ENCODE measurements around the gene SPRR1A. TPM values are rescaled to one million over a fixed set of nuclear protein-coding genes. Genes with fewer than 3 reads are reported as not detected.
"Not testable (repeated sequence)": the region's sequence is repeated elsewhere in the genome, so short reads cannot be mapped to it uniquely, and the experiment has no call there.

The SPRR1A gene
- total RNA-seq, 1 donor from 2014 or later = not detected

DNA sequence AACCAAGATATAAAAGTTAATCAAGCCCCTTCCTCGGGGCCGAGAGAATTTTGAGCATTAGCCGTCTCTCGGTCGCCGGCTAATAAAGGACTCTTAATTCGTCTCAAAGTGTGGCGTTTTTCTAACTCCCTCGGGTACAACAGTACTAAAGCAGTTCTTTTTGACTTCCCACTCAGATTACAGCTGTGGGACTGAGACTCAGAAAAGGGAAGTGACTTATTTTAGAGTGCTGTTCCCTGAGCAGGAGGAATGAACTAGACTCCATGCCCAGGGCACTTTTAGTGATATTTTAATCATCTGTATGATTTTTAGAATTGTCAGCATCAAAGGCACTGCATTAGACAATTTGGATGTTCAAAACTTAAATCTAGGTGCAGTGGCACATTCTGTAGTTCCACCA lies 38.5 kb downstream of the SPRR1A start:
- H3K4me3 Mint-ChIP-seq (ENCODE audit: low read depth); H3K9me3 Mint-ChIP-seq; DNase-seq (ENCODE audit: low spot score); H3K4me1 Mint-ChIP-seq (ENCODE audit: low read depth); intact Hi-C loops (cut with micrococcal nuclease); H3K27me3 Mint-ChIP-seq (ENCODE audit: low read depth); H3K36me3 Mint-ChIP-seq (ENCODE audit: low read depth); H3K27ac Mint-ChIP-seq: not testable (repeated sequence)

DNA sequence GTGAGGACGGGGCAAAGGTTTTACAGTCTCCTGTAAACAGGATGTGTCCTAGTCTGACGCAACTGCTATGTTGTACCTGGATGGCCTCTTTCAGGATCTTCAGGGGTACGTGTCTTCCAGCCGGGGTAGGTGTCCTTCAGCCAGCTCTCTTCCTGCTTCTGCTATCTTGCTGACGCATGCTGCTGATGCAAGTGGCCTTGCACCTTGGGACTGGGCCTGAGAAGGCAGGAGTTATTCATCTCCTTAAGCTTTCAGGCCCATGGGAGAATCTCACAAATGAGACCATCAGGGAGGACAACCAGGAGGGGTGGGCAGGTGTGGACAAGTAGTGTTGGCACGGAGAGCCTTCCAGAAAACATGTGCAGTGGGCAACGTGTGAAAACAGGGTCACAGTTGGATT lies 39.2 kb downstream of the SPRR1A start:
- H3K27ac Mint-ChIP-seq = no peak overlapping the region
- H3K27me3 Mint-ChIP-seq (ENCODE audit: low read depth) = no peaks in the 10 kb centered on the region
- no peak overlapping the region for H3K4me3 Mint-ChIP-seq (ENCODE audit: low read depth)
- no peaks in the 10 kb centered on the region for H3K4me1 Mint-ChIP-seq (ENCODE audit: low read depth)
- no peaks in the 10 kb centered on the region for H3K36me3 Mint-ChIP-seq (ENCODE audit: low read depth)
- no peaks in the 10 kb centered on the region for H3K9me3 Mint-ChIP-seq
- intact Hi-C loops (cut with micrococcal nuclease) = no loop called here
- DNase-seq (ENCODE audit: low spot score) = no peak

DNA sequence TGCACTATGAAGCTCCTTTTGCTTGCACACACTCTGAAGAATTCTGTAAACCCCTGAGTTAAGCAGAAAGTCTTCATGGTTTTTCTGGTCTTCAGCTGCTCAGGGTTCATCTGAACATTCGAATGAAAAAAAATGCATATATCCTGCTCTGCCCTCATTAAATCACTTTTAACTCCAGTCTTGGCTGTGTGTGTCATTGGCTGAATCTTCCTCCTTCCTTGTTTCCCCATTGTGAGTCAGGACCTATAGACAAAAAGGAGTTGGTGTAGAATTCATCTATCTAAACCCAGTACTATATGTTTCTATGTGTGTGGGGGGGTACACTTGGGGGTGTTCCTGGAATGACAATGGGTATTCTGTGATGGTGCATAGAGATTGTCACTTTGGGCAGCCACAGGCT lies 40.5 kb downstream of the SPRR1A start:
- no peaks in the 10 kb centered on the region for H3K36me3 Mint-ChIP-seq (ENCODE audit: low read depth)
- no peak overlapping the region for H3K27ac Mint-ChIP-seq
- no peak for DNase-seq (ENCODE audit: low spot score)
- H3K27me3 Mint-ChIP-seq (ENCODE audit: low read depth) = no peaks in the 10 kb centered on the region
- H3K4me3 Mint-ChIP-seq (ENCODE audit: low read depth) = no peak overlapping the region
- no peaks in the 10 kb centered on the region for H3K9me3 Mint-ChIP-seq
- intact Hi-C loops (cut with micrococcal nuclease) = no loop called here
- no peaks in the 10 kb centered on the region for H3K4me1 Mint-ChIP-seq (ENCODE audit: low read depth)

GRCh38 chr1:153025797-153026196 lies 41.9 kb downstream of the SPRR1A start:
- Mint-ChIP-seq H3K4me3 (ENCODE audit: low read depth) (no peak overlapping the region), H3K27me3 (ENCODE audit: low read depth) (no peaks in the 10 kb centered on the region), H3K27ac (no peak overlapping the region), H3K9me3 (no peaks in the 10 kb centered on the region), H3K36me3 (ENCODE audit: low read depth) (no peaks in the 10 kb centered on the region), H3K4me1 (ENCODE audit: low read depth) (no peaks in the 10 kb centered on the region)
- no peak for DNase-seq (ENCODE audit: low spot score)
- intact Hi-C loops (cut with micrococcal nuclease) = no loop called here

- no peaks in the 10 kb centered on the region for H3K27me3 Mint-ChIP-seq (ENCODE audit: low read depth)
- intact Hi-C loops (cut with micrococcal nuclease) = no loop called here
- DNase-seq (ENCODE audit: low spot score) = no peak
- H3K27ac Mint-ChIP-seq = no peak overlapping the region
- no peaks in the 10 kb centered on the region for H3K36me3 Mint-ChIP-seq (ENCODE audit: low read depth)
- no peaks in the 10 kb centered on the region for H3K9me3 Mint-ChIP-seq
- H3K4me3 Mint-ChIP-seq (ENCODE audit: low read depth) = no peak overlapping the region
- H3K4me1 Mint-ChIP-seq (ENCODE audit: low read depth) = no peaks in the 10 kb centered on the region
Observed at GRCh38 chr1:153028766-153029165, 44.9 kb downstream of the SPRR1A start.

- H3K36me3 Mint-ChIP-seq (ENCODE audit: low read depth) = no peaks in the 10 kb centered on the region
- no peaks in the 10 kb centered on the region for H3K4me1 Mint-ChIP-seq (ENCODE audit: low read depth)
- no peak within 1 kb of the TSS for H3K4me3 Mint-ChIP-seq (ENCODE audit: low read depth)
- H3K27me3 Mint-ChIP-seq (ENCODE audit: low read depth) = no peaks in the 10 kb centered on the region
- H3K9me3 Mint-ChIP-seq = no peaks in the 10 kb centered on the region
- H3K27ac Mint-ChIP-seq = no peak within 1 kb of the TSS
- no peak for DNase-seq (ENCODE audit: low spot score)
- intact Hi-C loops (cut with micrococcal nuclease) = no loop called here
Observed at GRCh38 chr1:153030895-153031294, 47.0 kb downstream of the SPRR1A start, which contains the start of gene SPRR1B. TSS of gene SPRR1B (plus strand) at chr1:153031203. CDS start at chr1:153032346, 1,143 bp downstream.

GRCh38 chr1:153032073-153032472 lies 48.2 kb downstream of the SPRR1A start:
- H3K4me1 Mint-ChIP-seq (ENCODE audit: low read depth) = no peaks in the 10 kb centered on the region
- no peaks in the 10 kb centered on the region for H3K36me3 Mint-ChIP-seq (ENCODE audit: low read depth)
- H3K4me3 Mint-ChIP-seq (ENCODE audit: low read depth) = no peak overlapping the region
- no peaks in the 10 kb centered on the region for H3K27me3 Mint-ChIP-seq (ENCODE audit: low read depth)
- no peak overlapping the region for H3K27ac Mint-ChIP-seq
- no peaks in the 10 kb centered on the region for H3K9me3 Mint-ChIP-seq
- intact Hi-C loops (cut with micrococcal nuclease) = no loop called here
- no peak for DNase-seq (ENCODE audit: low spot score)

GRCh38 chr1:153032677-153033308 lies 48.9 kb downstream of the SPRR1A start:
- no peak overlapping the region for H3K27ac Mint-ChIP-seq
- no peak overlapping the region for H3K4me3 Mint-ChIP-seq (ENCODE audit: low read depth)
- no peaks in the 10 kb centered on the region for H3K4me1 Mint-ChIP-seq (ENCODE audit: low read depth)
- intact Hi-C loops (cut with micrococcal nuclease) = no loop called here
- no peaks in the 10 kb centered on the region for H3K9me3 Mint-ChIP-seq
- no peak for DNase-seq (ENCODE audit: low spot score)
- no peaks in the 10 kb centered on the region for H3K36me3 Mint-ChIP-seq (ENCODE audit: low read depth)
- no peaks in the 10 kb centered on the region for H3K27me3 Mint-ChIP-seq (ENCODE audit: low read depth)

DNA sequence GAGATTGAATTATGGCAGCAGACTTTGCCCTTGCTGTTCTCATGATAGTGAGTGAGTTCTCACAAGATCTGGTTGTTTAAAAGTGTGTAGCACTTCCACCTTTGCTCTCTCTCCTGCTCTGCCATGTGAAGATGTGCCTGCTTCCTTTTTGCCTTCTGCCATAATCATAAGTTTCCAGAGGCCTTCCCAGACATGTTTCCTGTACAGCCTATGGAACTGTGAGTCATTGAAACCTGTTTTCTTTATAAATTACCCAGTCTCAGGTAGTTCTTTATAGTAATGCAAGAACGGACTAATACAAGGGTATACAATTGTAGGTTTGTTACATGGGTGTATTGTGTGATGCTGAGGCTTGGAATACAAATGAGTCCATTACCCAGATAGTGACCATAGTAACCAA lies 51.3 kb downstream of the SPRR1A start:
- intact Hi-C loops (cut with micrococcal nuclease) = no loop called here
- Mint-ChIP-seq H3K27ac (no peak overlapping the region), H3K4me1 (ENCODE audit: low read depth) (no peaks in the 10 kb centered on the region), H3K36me3 (ENCODE audit: low read depth) (no peaks in the 10 kb centered on the region), H3K4me3 (ENCODE audit: low read depth) (no peak overlapping the region), H3K27me3 (ENCODE audit: low read depth) (peaks cover 3% of the 10 kb centered on the region), H3K9me3 (no peaks in the 10 kb centered on the region)
- no peak for DNase-seq (ENCODE audit: low spot score)

Other genes with a start within 250 kb of the SPRR1A start
- not detected in 2 replicates for gene KPRP, start 226.1 kb upstream of the SPRR1A start, total RNA-seq
- gene LCE1F, start 208.9 kb upstream of the SPRR1A start, total RNA-seq = not detected in 2 replicates
- gene LCE1E, start 197.8 kb upstream of the SPRR1A start, total RNA-seq = not detected in 2 replicates
- gene LCE1D, start 187.4 kb upstream of the SPRR1A start, total RNA-seq = not detected in 2 replicates
- not detected in 2 replicates for gene LCE1C, start 177.4 kb upstream of the SPRR1A start, total RNA-seq
- not detected in 2 replicates for gene LCE1B, start 172.1 kb upstream of the SPRR1A start, total RNA-seq
- not detected in 2 replicates for gene LCE1A, start 156.6 kb upstream of the SPRR1A start, total RNA-seq
- not detected in 2 replicates for gene LCE6A, start 141.2 kb upstream of the SPRR1A start, total RNA-seq
- not detected in 2 replicates for gene LCE7A, start 124.1 kb upstream of the SPRR1A start, total RNA-seq
- gene SMCP, start 105.8 kb upstream of the SPRR1A start, total RNA-seq = not detected in 2 replicates
- gene IVL, start 75.5 kb upstream of the SPRR1A start, total RNA-seq = not detected in 2 replicates
- not detected in 2 replicates for gene SPRR5, start 36.9 kb upstream of the SPRR1A start, total RNA-seq
- not detected in 2 replicates for gene SPRR4, start 13.4 kb upstream of the SPRR1A start, total RNA-seq
- gene SPRR3, start 17.7 kb downstream of the SPRR1A start, total RNA-seq = not detected in 2 replicates
- not detected in 2 replicates for gene SPRR1B, start 47.1 kb downstream of the SPRR1A start, total RNA-seq
- not detected in 2 replicates for gene SPRR2D, start 57.0 kb downstream of the SPRR1A start, total RNA-seq
- not detected in 2 replicates for gene SPRR2A, start 73.4 kb downstream of the SPRR1A start, total RNA-seq
- gene SPRR2B, start 87.5 kb downstream of the SPRR1A start, total RNA-seq = not detected in 2 replicates
- not detected in 2 replicates for gene SPRR2E, start 110.4 kb downstream of the SPRR1A start, total RNA-seq
- not detected in 2 replicates for gene SPRR2F, start 129.4 kb downstream of the SPRR1A start, total RNA-seq
- not detected in 2 replicates for gene SPRR2G, start 166.8 kb downstream of the SPRR1A start, total RNA-seq
- gene LELP1, start 219.3 kb downstream of the SPRR1A start, total RNA-seq = not detected in 2 replicates
- gene PRR9, start 233.5 kb downstream of the SPRR1A start, total RNA-seq = not detected in 2 replicates